IPS DF 6.9 (cell line): ENCODE data around the gene UPK3B.
"Not testable (repeated sequence)": the region's sequence is repeated elsewhere in the genome, so short reads cannot be mapped to it uniquely, and the experiment has no call there.

Experiments
- DNase-seq: peaks from one replicate; pipeline ENCODE4 v3.0.0-alpha.2; 2013; ENCODE audit warnings: low read depth, low spot score
- H3K27ac ChIP-seq: one replicate; pipeline ENCODE4 v1.5.1; 2013; ENCODE audit warnings: low read length, control low read depth
- H3K27me3 ChIP-seq: 2 replicates; pipeline ENCODE4 v1.6.1; 2013; ENCODE audit warnings: mild to moderate bottlenecking, low read length; ENCODE audit not compliant: control insufficient read depth, insufficient read depth
- H3K36me3 ChIP-seq: 2 replicates; pipeline ENCODE4 v1.6.1; 2013; ENCODE audit warnings: low read length; ENCODE audit not compliant: control insufficient read depth, insufficient read depth
- H3K4me1 ChIP-seq: 2 replicates; pipeline ENCODE4 v1.6.1; 2013; ENCODE audit warnings: low read length; ENCODE audit not compliant: control insufficient read depth, insufficient read depth
- H3K4me3 ChIP-seq: 2 replicates; pipeline ENCODE4 v1.5.1; 2013; ENCODE audit warnings: mild to moderate bottlenecking, low read length
- H3K9me3 ChIP-seq: 2 replicates; pipeline ENCODE4 v1.6.1; 2013; ENCODE audit warnings: low read length, inconsistent platforms; ENCODE audit not compliant: control insufficient read depth, insufficient read depth
- WGBS: extraction: QIAGEN DNeasy Blood & Tissue Kit; methylation state at CpG from one replicate; pipeline ENCODE4 v1.1.7; 2013; ENCODE audit warnings: mixed read lengths, missing lambda C conversion rate; ENCODE audit not compliant: insufficient read length, insufficient coverage; 5-methylcytosine and 5-hydroxymethylcytosine counted together

UPK3B gene

GRCh38 chr7:76495717-76496116 is 14.6 kb upstream of the UPK3B start:
- H3K4me3 ChIP-seq, H3K27me3 ChIP-seq, H3K9me3 ChIP-seq, H3K27ac ChIP-seq, H3K36me3 ChIP-seq, H3K4me1 ChIP-seq, DNase-seq: not testable (repeated sequence)
- no CpG with 5 or more reads among the region's 16 CpGs for WGBS

- not testable (repeated sequence) for H3K9me3 ChIP-seq, H3K36me3 ChIP-seq, H3K27ac ChIP-seq, H3K4me3 ChIP-seq, H3K4me1 ChIP-seq, DNase-seq, H3K27me3 ChIP-seq
- WGBS, result no CpG with 5 or more reads among the region's 27 CpGs
These were observed 12.3 kb upstream of the UPK3B start for GRCh38 chr7:76497918-76498582.

- H3K4me1 ChIP-seq, H3K27ac ChIP-seq, H3K9me3 ChIP-seq, H3K27me3 ChIP-seq, H3K36me3 ChIP-seq, DNase-seq, H3K4me3 ChIP-seq: not testable (repeated sequence)
- no CpG with 5 or more reads among the region's 10 CpGs for WGBS
These were observed 11.7 kb upstream of the UPK3B start for GRCh38 chr7:76498583-76499200.

- not testable (repeated sequence) for H3K9me3 ChIP-seq, H3K36me3 ChIP-seq, H3K27ac ChIP-seq, DNase-seq, H3K4me3 ChIP-seq, H3K4me1 ChIP-seq, H3K27me3 ChIP-seq
- WGBS, result no CpG with 5 or more reads among the region's 28 CpGs
These were observed 11.0 kb upstream of the UPK3B start for GRCh38 chr7:76499201-76499923.

- H3K4me3 ChIP-seq, H3K9me3 ChIP-seq, H3K4me1 ChIP-seq, H3K36me3 ChIP-seq, H3K27ac ChIP-seq, H3K27me3 ChIP-seq, DNase-seq: not testable (repeated sequence)
- WGBS, result no CpG with 5 or more reads among the region's 19 CpGs
These were observed 10.5 kb upstream of the UPK3B start for GRCh38 chr7:76499924-76500241.

- not testable (repeated sequence) for H3K27me3 ChIP-seq, H3K4me3 ChIP-seq, H3K4me1 ChIP-seq, DNase-seq, H3K9me3 ChIP-seq, H3K27ac ChIP-seq
- peaks cover 13% of the 10 kb centered on the region; the same call in 1 of the 2 replicates for H3K36me3 ChIP-seq
- no CpG with 5 or more reads among the region's 13 CpGs for WGBS
These were observed 8.1 kb upstream of the UPK3B start for GRCh38 chr7:76502224-76502623.

- not testable (repeated sequence) for H3K4me1 ChIP-seq, H3K27me3 ChIP-seq, DNase-seq, H3K27ac ChIP-seq, H3K9me3 ChIP-seq, H3K4me3 ChIP-seq
- peaks cover 13% of the 10 kb centered on the region; the same call in 1 of the 2 replicates for H3K36me3 ChIP-seq
- no CpG with 5 or more reads among the region's 16 CpGs for WGBS
These were observed 7.5 kb upstream of the UPK3B start for GRCh38 chr7:76502836-76503235.

GRCh38 chr7:76503244-76503643 is 7.1 kb upstream of the UPK3B start:
- H3K9me3 ChIP-seq, H3K4me1 ChIP-seq, DNase-seq, H3K27ac ChIP-seq, H3K27me3 ChIP-seq, H3K4me3 ChIP-seq: not testable (repeated sequence)
- peaks cover 13% of the 10 kb centered on the region; the same call in 1 of the 2 replicates for H3K36me3 ChIP-seq
- no CpG with 5 or more reads among the region's 12 CpGs for WGBS

GRCh38 chr7:76504351-76505167 is 5.8 kb upstream of the UPK3B start:
- WGBS, result no CpG with 5 or more reads among the region's 33 CpGs
- H3K4me1 ChIP-seq, H3K27ac ChIP-seq, H3K9me3 ChIP-seq, H3K27me3 ChIP-seq, H3K4me3 ChIP-seq, DNase-seq: not testable (repeated sequence)
- peaks cover 13% of the 10 kb centered on the region; the same call in 1 of the 2 replicates for H3K36me3 ChIP-seq
